ENCODE measurements around the gene IGF1R.

DNA sequence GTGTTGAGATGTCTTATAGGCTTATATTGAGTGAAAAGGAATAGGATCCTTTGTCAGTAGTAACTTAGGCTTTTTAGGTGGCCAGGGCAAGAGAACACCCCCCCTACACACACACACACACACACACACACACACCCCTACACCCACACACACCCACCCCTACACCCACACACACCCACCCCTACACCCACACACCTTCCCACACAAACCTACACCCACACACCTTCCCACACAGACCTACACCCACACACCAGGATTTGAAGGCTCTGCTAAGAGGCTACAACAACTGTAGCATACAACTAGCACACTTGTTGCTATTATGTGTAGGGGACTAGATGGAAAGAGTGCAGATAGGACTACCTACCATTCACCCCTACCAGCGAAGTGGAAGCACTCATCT is 186.6 kb downstream of the IGF1R start:
- TF ChIP-seq ZNF205 (CRISPR knock-in tag; IDR thresholded peaks at IDR 0.05), result no peak
- TF ChIP-seq ZNF335 (CRISPR knock-in tag; IDR thresholded peaks at IDR 0.05), result no peak
- no peak for TF ChIP-seq CHD2 (IDR thresholded peaks at IDR 0.05; ENCODE audit: low read depth, low read length)
- TF ChIP-seq, protein P1, sequence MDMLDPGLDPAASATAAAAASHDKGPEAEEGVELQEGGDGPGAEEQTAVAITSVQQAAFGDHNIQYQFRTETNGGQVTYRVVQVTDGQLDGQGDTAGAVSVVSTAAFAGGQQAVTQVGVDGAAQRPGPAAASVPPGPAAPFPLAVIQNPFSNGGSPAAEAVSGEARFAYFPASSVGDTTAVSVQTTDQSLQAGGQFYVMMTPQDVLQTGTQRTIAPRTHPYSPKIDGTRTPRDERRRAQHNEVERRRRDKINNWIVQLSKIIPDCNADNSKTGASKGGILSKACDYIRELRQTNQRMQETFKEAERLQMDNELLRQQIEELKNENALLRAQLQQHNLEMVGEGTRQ (IDR thresholded peaks at IDR 0.05; ENCODE audit: low read depth, low read length), result no peak
- TF ChIP-seq, protein P1 (CRISPR knock-in tag; IDR thresholded peaks at IDR 0.05; ENCODE audit: borderline replicate concordance), result no peak
- no peak for TF ChIP-seq ZNF124 (CRISPR knock-in tag; IDR thresholded peaks at IDR 0.05)
- no peak for TF ChIP-seq PAX8 (CRISPR knock-in tag; IDR thresholded peaks at IDR 0.05; ENCODE audit: borderline replicate concordance)
- no peak for TF ChIP-seq TRIM24 (CRISPR knock-in tag; IDR thresholded peaks at IDR 0.05)
- TF ChIP-seq ZNF18 (CRISPR knock-in tag; IDR thresholded peaks at IDR 0.05; ENCODE audit: insufficient replicate concordance), result no peak
- no peak for TF ChIP-seq ZNF282 (IDR thresholded peaks at IDR 0.05; ENCODE audit: partially characterized antibody)
- TF ChIP-seq ZNF30 (CRISPR knock-in tag; IDR thresholded peaks at IDR 0.05), result no peak
- TF ChIP-seq, protein P2, sequence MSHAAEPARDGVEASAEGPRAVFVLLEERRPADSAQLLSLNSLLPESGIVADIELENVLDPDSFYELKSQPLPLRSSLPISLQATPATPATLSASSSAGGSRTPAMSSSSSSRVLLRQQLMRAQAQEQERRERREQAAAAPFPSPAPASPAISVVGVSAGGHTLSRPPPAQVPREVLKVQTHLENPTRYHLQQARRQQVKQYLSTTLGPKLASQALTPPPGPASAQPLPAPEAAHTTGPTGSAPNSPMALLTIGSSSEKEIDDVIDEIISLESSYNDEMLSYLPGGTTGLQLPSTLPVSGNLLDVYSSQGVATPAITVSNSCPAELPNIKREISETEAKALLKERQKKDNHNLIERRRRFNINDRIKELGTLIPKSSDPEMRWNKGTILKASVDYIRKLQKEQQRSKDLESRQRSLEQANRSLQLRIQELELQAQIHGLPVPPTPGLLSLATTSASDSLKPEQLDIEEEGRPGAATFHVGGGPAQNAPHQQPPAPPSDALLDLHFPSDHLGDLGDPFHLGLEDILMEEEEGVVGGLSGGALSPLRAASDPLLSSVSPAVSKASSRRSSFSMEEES (CRISPR knock-in tag; IDR thresholded peaks at IDR 0.05), result no peak
